ENCODE data around the gene ARV1.

The ARV1 gene

DNA sequence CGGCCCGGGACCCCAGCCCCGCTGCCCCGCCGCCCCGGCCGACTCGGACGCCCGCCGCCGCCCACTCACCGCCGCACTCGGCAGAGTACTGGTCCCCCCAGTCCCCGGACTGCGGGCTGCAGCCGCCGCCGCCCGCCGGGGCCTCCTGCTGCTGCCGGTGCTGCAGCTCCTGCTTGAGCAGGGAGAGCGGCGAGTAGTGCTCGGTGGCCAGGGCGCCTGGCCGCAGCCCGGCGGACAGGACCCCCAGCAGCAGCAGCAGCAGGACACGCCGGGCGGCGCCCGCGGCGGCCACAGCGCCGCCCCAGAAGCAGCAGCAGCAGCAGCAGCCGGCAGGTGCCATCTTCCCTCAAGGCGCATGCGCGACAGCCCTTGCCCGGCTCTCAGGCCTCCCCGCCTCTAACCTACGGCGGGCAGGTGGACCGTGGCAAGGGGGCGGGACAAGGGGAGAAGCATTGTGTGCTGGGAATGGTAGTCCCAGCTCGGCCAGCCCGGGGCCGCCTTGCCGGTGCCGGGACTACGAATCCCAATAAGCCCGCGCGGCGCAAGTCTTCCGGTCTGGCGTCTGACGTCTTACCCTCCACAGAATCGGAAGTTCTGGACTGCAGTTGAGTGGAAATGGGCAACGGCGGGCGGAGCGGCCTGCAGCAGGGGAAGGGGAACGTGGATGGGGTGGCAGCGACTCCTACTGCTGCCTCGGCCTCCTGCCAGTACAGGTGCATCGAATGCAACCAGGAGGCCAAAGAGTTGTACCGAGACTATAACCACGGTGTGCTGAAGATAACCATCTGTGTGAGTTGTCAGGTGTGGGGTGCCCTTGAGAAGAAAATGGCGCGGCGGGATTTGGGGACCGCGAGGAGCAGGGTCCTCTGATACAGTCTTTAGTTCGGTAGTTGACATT is at the start of gene ARV1, which contains the start of gene TTC13:
ARV1 (plus strand) TSS at position 604 of the 898 bp plus-strand sequence; CDS start at position 616, 12 bp downstream.
TTC13 (minus strand) TSS at position 371 of the 898 bp plus-strand sequence; CDS start at position 340, 31 bp downstream.
- peak; percentile 99 for DNase-seq (ENCODE audit: low read depth)
- H3K4me3 ChIP-seq (ENCODE audit: low read depth, low read length): peak within 1 kb of the TSS; percentile 86
- peak; percentile 44 for TF ChIP-seq CTCF (IDR thresholded peaks at IDR 0.05; ENCODE audit: low read depth, low read length)
- peak; percentile 69 for TF ChIP-seq MYC (IDR thresholded peaks at IDR 0.05; ENCODE audit: low read depth, low read length)
- TF ChIP-seq, protein P1, sequence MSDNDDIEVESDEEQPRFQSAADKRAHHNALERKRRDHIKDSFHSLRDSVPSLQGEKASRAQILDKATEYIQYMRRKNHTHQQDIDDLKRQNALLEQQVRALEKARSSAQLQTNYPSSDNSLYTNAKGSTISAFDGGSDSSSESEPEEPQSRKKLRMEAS (IDR thresholded peaks at IDR 0.05; ENCODE audit: low read depth, low read length): peak; percentile 81
- TF ChIP-seq POLR2A (IDR thresholded peaks at IDR 0.05; ENCODE audit: extremely low read depth, insufficient read length): peak; percentile 90

GRCh38 chr1:230930986-230931385 is 47.9 kb upstream of the ARV1 start:
- TF ChIP-seq MYC (IDR thresholded peaks at IDR 0.05; ENCODE audit: low read depth, low read length) (no peak), CTCF (IDR thresholded peaks at IDR 0.05; ENCODE audit: low read depth, low read length) (no peak), POLR2A (IDR thresholded peaks at IDR 0.05; ENCODE audit: extremely low read depth, insufficient read length) (no peak)
- TF ChIP-seq, protein P1 (IDR thresholded peaks at IDR 0.05; ENCODE audit: low read depth, low read length): no peak
- no peak overlapping the region for H3K4me3 ChIP-seq (ENCODE audit: low read depth, low read length)
- DNase-seq (ENCODE audit: low read depth): no peak

GRCh38 chr1:230935852-230936251 is 43.0 kb upstream of the ARV1 start:
- H3K4me3 ChIP-seq (ENCODE audit: low read depth, low read length): no peak overlapping the region
- no peak for DNase-seq (ENCODE audit: low read depth)
- TF ChIP-seq MYC (IDR thresholded peaks at IDR 0.05; ENCODE audit: low read depth, low read length): no peak
- TF ChIP-seq CTCF (IDR thresholded peaks at IDR 0.05; ENCODE audit: low read depth, low read length): no peak
- TF ChIP-seq, protein P1 (IDR thresholded peaks at IDR 0.05; ENCODE audit: low read depth, low read length): no peak
- TF ChIP-seq POLR2A (IDR thresholded peaks at IDR 0.05; ENCODE audit: extremely low read depth, insufficient read length): no peak

DNA sequence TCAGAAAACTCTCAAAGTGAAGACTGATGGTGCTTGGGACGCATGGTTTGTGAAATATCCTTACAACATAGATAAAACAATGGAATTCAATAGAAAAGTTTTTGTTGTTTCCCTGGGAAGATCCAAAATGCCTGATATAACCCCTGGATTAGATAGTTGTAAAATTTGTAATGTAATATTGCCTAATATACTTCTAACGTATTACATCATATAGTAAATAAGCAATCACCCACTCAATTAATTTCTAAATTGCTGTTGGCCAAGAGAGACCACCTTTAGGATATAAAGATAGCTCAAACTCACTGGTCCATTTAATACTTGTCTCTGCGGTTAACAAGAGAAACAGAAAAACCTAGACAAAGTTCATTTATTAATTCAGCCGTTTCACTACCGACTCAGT is 42.4 kb upstream of the ARV1 start:
- H3K4me3 ChIP-seq (ENCODE audit: low read depth, low read length): no peak overlapping the region
- no peak for TF ChIP-seq CTCF (IDR thresholded peaks at IDR 0.05; ENCODE audit: low read depth, low read length)
- no peak for TF ChIP-seq MYC (IDR thresholded peaks at IDR 0.05; ENCODE audit: low read depth, low read length)
- no peak for TF ChIP-seq POLR2A (IDR thresholded peaks at IDR 0.05; ENCODE audit: extremely low read depth, insufficient read length)
- TF ChIP-seq, protein P1 (IDR thresholded peaks at IDR 0.05; ENCODE audit: low read depth, low read length): no peak
- DNase-seq (ENCODE audit: low read depth): no peak

- H3K4me3 ChIP-seq (ENCODE audit: low read depth, low read length): no peak overlapping the region
- no peak for TF ChIP-seq POLR2A (IDR thresholded peaks at IDR 0.05; ENCODE audit: extremely low read depth, insufficient read length)
- DNase-seq (ENCODE audit: low read depth): no peak
Measured at GRCh38 chr1:230937371-230937770, 41.5 kb upstream of the ARV1 start.

GRCh38 chr1:230938924-230939368 is 39.9 kb upstream of the ARV1 start:
- TF ChIP-seq POLR2A (IDR thresholded peaks at IDR 0.05; ENCODE audit: extremely low read depth, insufficient read length) (no peak), MYC (IDR thresholded peaks at IDR 0.05; ENCODE audit: low read depth, low read length) (no peak)
- TF ChIP-seq, protein P1 (IDR thresholded peaks at IDR 0.05; ENCODE audit: low read depth, low read length): no peak
- no peak for DNase-seq (ENCODE audit: low read depth)
- no peak overlapping the region for H3K4me3 ChIP-seq (ENCODE audit: low read depth, low read length)
